Neural cell (in vitro differentiated cells): ENCODE data around the gene CRB2.

Experiments used
- CTCF ChIP-seq: fragments of 450-650 bp; IDR thresholded peaks from 2 replicates; pipeline ENCODE4 v1.5.1; 2014; ENCODE audit warnings: antibody characterized with exemption, mild to moderate bottlenecking, moderate library complexity; ENCODE audit not compliant: poor library complexity, severe bottlenecking
- MXI1 ChIP-seq: fragments of 450-650 bp; conservative IDR thresholded peaks from 2 replicates; pipeline ENCODE4 v1.6.1; 2014; ENCODE audit warnings: antibody characterized with exemption, mild to moderate bottlenecking; ENCODE audit not compliant: poor library complexity, severe bottlenecking
- POLR2AphosphoS5 ChIP-seq: IDR thresholded peaks from 2 replicates; pipeline ENCODE4 v1.6.1; 2012
- SMC3 ChIP-seq: fragments of 450-650 bp; conservative IDR thresholded peaks from 2 replicates; pipeline ENCODE4 v1.6.1; 2014; ENCODE audit warnings: antibody characterized with exemption, mild to moderate bottlenecking, moderate library complexity; ENCODE audit not compliant: poor library complexity

- TF ChIP-seq SMC3 (no peak), CTCF (no peak), MXI1 (no peak), POLR2AphosphoS5 (no peak)
These were observed 33.7 kb downstream of the CRB2 start for GRCh38 chr9:123389698-123390097.
